Measurements from ENCODE around the gene APOL2. TPM values are rescaled to one million over a fixed set of nuclear protein-coding genes. Genes with fewer than 3 reads are reported as not detected.

APOL2 gene
- total RNA-seq, 4 donors from 2014 or later: 3.8 to 142 (median 47.8) TPM

GRCh38 chr22:36220451-36220921 lies 18.8 kb downstream of the APOL2 start:
- H3K9me3 ChIP-seq: no peaks in the 10 kb centered on the region
- in situ Hi-C loops (cut with MboI; ENCODE audit: low pct_ligation_motif_present in 1 of 4, low pct_unique_long_range_greater_than_20kb in 1 of 4, low sequenced_read_pairs in 3 of 4): no loop called here
- intact Hi-C loops (cut with DNase I; ENCODE audit: low total_unique reads): no loop called here
- H3K27ac ChIP-seq: peak overlapping the region in 3 of 4 donors; percentile 5 to 22 (median 9)
- H3K27me3 ChIP-seq: no peaks in the 10 kb centered on the region
- H3K4me1 ChIP-seq: peaks cover 0 to 15% (median 0%) of the 10 kb centered on the region in 4 donors
- H3K36me3 ChIP-seq: no peaks in the 10 kb centered on the region
- DNase-seq: no peak
- no peak overlapping the region for H3K4me3 ChIP-seq
- WGBS, 2 donors (ENCODE audit: low coverage in 1 of 2): 17 to 51% methylated on average over 2 to 9 of the region's 9 CpGs
- no peak for TF ChIP-seq CTCF (IDR thresholded peaks at IDR 0.05)
- no peak for TF ChIP-seq POLR2AphosphoS5 (IDR thresholded peaks at IDR 0.05)
- TF ChIP-seq POLR2A (IDR thresholded peaks at IDR 0.05): no peak
- TF ChIP-seq EP300 (IDR thresholded peaks at IDR 0.05; ENCODE audit: low read depth): no peak

- H3K4me1 ChIP-seq: peaks cover 0 to 15% (median 0%) of the 10 kb centered on the region in 4 donors
- no peak overlapping the region for H3K27ac ChIP-seq
- H3K4me3 ChIP-seq: no peak overlapping the region
- no peak for DNase-seq
- WGBS, 2 donors (ENCODE audit: low coverage in 1 of 2): 74 to 80% methylated on average over 7 of the region's 7 CpGs
- H3K9me3 ChIP-seq: no peaks in the 10 kb centered on the region
- in situ Hi-C loops (cut with MboI; ENCODE audit: low pct_ligation_motif_present in 1 of 4, low pct_unique_long_range_greater_than_20kb in 1 of 4, low sequenced_read_pairs in 3 of 4): no loop called here
- H3K27me3 ChIP-seq: no peaks in the 10 kb centered on the region
- H3K36me3 ChIP-seq: no peaks in the 10 kb centered on the region
- intact Hi-C loops (cut with DNase I; ENCODE audit: low total_unique reads): no loop called here
- no peak for TF ChIP-seq EP300 (IDR thresholded peaks at IDR 0.05; ENCODE audit: low read depth)
- TF ChIP-seq POLR2AphosphoS5 (IDR thresholded peaks at IDR 0.05): no peak
- TF ChIP-seq POLR2A (IDR thresholded peaks at IDR 0.05): no peak
- TF ChIP-seq CTCF (IDR thresholded peaks at IDR 0.05): no peak
Observed at GRCh38 chr22:36218648-36219193, 20.6 kb downstream of the APOL2 start.

GRCh38 chr22:36215981-36216380 lies 23.3 kb downstream of the APOL2 start:
- peaks cover 0 to 5% (median 0%) of the 10 kb centered on the region in 4 donors for H3K4me1 ChIP-seq
- TF ChIP-seq POLR2AphosphoS5 (IDR thresholded peaks at IDR 0.05) (no peak), CTCF (IDR thresholded peaks at IDR 0.05) (no peak), EP300 (IDR thresholded peaks at IDR 0.05; ENCODE audit: low read depth) (no peak), POLR2A (IDR thresholded peaks at IDR 0.05) (no peak)
- in situ Hi-C loops (cut with MboI; ENCODE audit: low pct_ligation_motif_present in 1 of 4, low pct_unique_long_range_greater_than_20kb in 1 of 4, low sequenced_read_pairs in 3 of 4): no loop called here
- no peak for DNase-seq
- intact Hi-C loops (cut with DNase I; ENCODE audit: low total_unique reads): no loop called here
- H3K27ac ChIP-seq: no peak overlapping the region
- H3K9me3 ChIP-seq: no peaks in the 10 kb centered on the region
- no peak overlapping the region for H3K4me3 ChIP-seq
- no peaks in the 10 kb centered on the region for H3K36me3 ChIP-seq
- WGBS, 2 donors (ENCODE audit: low coverage in 1 of 2): 65% methylated on average over 2 of the region's 2 CpGs; no CpG with 5 or more reads in 1 of the 2 donors
- H3K27me3 ChIP-seq: no peaks in the 10 kb centered on the region

GRCh38 chr22:36213586-36213985 lies 25.7 kb downstream of the APOL2 start:
- H3K4me1 ChIP-seq: peaks cover 0 to 4% (median 0%) of the 10 kb centered on the region in 4 donors
- H3K36me3 ChIP-seq: no peaks in the 10 kb centered on the region
- intact Hi-C loops (cut with DNase I; ENCODE audit: low total_unique reads) (no loop called here), in situ Hi-C loops (cut with MboI; ENCODE audit: low pct_ligation_motif_present in 1 of 4, low pct_unique_long_range_greater_than_20kb in 1 of 4, low sequenced_read_pairs in 3 of 4) (no loop called here)
- no peaks in the 10 kb centered on the region for H3K9me3 ChIP-seq
- TF ChIP-seq POLR2AphosphoS5 (IDR thresholded peaks at IDR 0.05) (no peak), EP300 (IDR thresholded peaks at IDR 0.05; ENCODE audit: low read depth) (no peak), CTCF (IDR thresholded peaks at IDR 0.05) (no peak), POLR2A (IDR thresholded peaks at IDR 0.05) (no peak)
- no peak for DNase-seq
- no peak overlapping the region for H3K27ac ChIP-seq
- 80 to 95% methylated on average over 2 to 4 of the region's 4 CpGs for WGBS, 2 donors (ENCODE audit: low coverage in 1 of 2)
- no peak overlapping the region for H3K4me3 ChIP-seq
- no peaks in the 10 kb centered on the region for H3K27me3 ChIP-seq

Measured in transverse colon (tissue), 4 donors.